Muscle of arm (tissue), 14 donors: ENCODE results near the gene XRN2. TPM values are rescaled to one million over a fixed set of nuclear protein-coding genes. Genes with fewer than 3 reads are reported as not detected.

Source experiments
- DNase-seq: peaks from one replicate; pipeline ENCODE4 v3.0.0-alpha.2; 2013
- long read RNA-seq, 11 donors: transcript quantifications; one replicate each; lab custom pipeline, GENCODE V29; 2026
- polyA plus RNA-seq, 12 donors: library from polyadenylated mRNA; unstranded; fragments of 120-200 nt; gene quantifications; one replicate each; pipeline ENCODE4 v1.2.1, GENCODE V29; 2013; ENCODE audit not compliant: insufficient read length in 12 of 12

Gene XRN2, protein sequence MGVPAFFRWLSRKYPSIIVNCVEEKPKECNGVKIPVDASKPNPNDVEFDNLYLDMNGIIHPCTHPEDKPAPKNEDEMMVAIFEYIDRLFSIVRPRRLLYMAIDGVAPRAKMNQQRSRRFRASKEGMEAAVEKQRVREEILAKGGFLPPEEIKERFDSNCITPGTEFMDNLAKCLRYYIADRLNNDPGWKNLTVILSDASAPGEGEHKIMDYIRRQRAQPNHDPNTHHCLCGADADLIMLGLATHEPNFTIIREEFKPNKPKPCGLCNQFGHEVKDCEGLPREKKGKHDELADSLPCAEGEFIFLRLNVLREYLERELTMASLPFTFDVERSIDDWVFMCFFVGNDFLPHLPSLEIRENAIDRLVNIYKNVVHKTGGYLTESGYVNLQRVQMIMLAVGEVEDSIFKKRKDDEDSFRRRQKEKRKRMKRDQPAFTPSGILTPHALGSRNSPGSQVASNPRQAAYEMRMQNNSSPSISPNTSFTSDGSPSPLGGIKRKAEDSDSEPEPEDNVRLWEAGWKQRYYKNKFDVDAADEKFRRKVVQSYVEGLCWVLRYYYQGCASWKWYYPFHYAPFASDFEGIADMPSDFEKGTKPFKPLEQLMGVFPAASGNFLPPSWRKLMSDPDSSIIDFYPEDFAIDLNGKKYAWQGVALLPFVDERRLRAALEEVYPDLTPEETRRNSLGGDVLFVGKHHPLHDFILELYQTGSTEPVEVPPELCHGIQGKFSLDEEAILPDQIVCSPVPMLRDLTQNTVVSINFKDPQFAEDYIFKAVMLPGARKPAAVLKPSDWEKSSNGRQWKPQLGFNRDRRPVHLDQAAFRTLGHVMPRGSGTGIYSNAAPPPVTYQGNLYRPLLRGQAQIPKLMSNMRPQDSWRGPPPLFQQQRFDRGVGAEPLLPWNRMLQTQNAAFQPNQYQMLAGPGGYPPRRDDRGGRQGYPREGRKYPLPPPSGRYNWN
- 100 to 1,000 TPM in 1 of 12 donors, 10 to 100 TPM in 11; 39.9 to 124 (median 49.5) TPM for polyA plus RNA-seq
- long read RNA-seq, donor 1, partial matches to known transcripts = 60 of 60 reads
- long read RNA-seq, donor 1, other reads (novel, unspliced or antisense) = 0 of 60 reads
- long read RNA-seq, donor 2, transcript XRN2-201 (30 exons, 3,437 nt) = major isoform, 7 of 49 reads
- long read RNA-seq, donor 2, partial matches to known transcripts = 42 of 49 reads
- long read RNA-seq, donor 2, other reads (novel, unspliced or antisense) = 0 of 49 reads
- long read RNA-seq, donor 3, partial matches to known transcripts = 23 of 23 reads
- long read RNA-seq, donor 3, other reads (novel, unspliced or antisense) = 0 of 23 reads
- long read RNA-seq, donor 4, partial matches to known transcripts = 19 of 19 reads
- long read RNA-seq, donor 4, other reads (novel, unspliced or antisense) = 0 of 19 reads
- long read RNA-seq, donor 5, partial matches to known transcripts = 40 of 43 reads
- long read RNA-seq, donor 5, other reads (novel, unspliced or antisense) = 0 of 43 reads
- long read RNA-seq, donor 6, partial matches to known transcripts = 21 of 22 reads
- long read RNA-seq, donor 6, other reads (novel, unspliced or antisense) = 0 of 22 reads
- long read RNA-seq, donor 7, partial matches to known transcripts = 26 of 29 reads
- long read RNA-seq, donor 7, other reads (novel, unspliced or antisense) = 0 of 29 reads
- long read RNA-seq, donor 8, partial matches to known transcripts = 69 of 73 reads
- long read RNA-seq, donor 8, other reads (novel, unspliced or antisense) = 0 of 73 reads
- long read RNA-seq, donor 9, partial matches to known transcripts = 14 of 15 reads
- long read RNA-seq, donor 9, other reads (novel, unspliced or antisense) = 0 of 15 reads
- long read RNA-seq, donor 10, partial matches to known transcripts = 35 of 38 reads
- long read RNA-seq, donor 10, other reads (novel, unspliced or antisense) = 0 of 38 reads
- long read RNA-seq, donor 11, partial matches to known transcripts = 95 of 96 reads
- long read RNA-seq, donor 11, other reads (novel, unspliced or antisense) = 0 of 96 reads

- DNase-seq = peak; percentile 97
Measured at GRCh38 chr20:21303061-21303871, at the start of gene XRN2. Gene XRN2 (plus strand): TSS chr20:21303331. CDS start chr20:21303399, 68 bp downstream.

- DNase-seq = no peak
Measured at GRCh38 chr20:21257192-21257591, 45.9 kb upstream of the XRN2 start.

DNA sequence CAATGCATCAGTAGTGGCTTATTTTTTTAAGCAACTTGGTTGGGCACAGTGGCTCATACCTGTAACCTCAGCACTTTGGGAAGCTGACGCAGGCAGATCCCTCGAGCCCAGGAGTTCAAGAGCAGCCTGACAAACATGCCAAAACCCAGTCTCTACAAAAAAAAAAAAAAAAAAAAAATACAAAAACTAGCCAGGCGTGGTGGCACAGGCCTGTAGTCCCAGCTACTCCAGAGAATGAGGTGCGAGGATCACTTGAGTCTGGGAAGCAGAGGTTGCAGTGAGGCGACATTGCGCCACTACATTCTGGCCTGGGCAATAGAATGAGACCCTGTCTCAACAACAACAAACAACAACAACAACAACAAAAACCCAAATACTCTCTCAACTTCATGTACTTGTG is 44.7 kb upstream of the XRN2 start:
- DNase-seq = no peak

DNA sequence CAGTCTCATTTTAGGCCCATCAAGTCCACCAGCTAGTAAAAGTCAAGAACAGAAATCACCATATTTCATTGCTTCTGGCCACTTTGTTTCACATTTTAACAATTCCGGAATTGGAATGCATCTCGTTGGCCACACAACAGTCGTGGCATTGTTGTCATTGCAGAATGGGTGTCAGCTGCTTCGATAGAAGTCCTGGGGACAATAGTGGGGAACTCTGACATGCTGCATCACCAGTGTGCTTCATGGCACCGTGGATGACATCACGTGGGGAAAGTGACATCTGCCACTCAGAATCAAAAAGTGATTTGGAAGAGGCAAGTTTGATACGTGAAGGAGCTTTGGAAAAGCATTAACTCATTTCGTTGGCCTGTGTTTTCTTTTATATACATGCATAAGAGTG is 43.8 kb upstream of the XRN2 start:
- no peak for DNase-seq

- DNase-seq = peak; percentile 6
Measured at GRCh38 chr20:21262812-21263211, 40.3 kb upstream of the XRN2 start.

DNA sequence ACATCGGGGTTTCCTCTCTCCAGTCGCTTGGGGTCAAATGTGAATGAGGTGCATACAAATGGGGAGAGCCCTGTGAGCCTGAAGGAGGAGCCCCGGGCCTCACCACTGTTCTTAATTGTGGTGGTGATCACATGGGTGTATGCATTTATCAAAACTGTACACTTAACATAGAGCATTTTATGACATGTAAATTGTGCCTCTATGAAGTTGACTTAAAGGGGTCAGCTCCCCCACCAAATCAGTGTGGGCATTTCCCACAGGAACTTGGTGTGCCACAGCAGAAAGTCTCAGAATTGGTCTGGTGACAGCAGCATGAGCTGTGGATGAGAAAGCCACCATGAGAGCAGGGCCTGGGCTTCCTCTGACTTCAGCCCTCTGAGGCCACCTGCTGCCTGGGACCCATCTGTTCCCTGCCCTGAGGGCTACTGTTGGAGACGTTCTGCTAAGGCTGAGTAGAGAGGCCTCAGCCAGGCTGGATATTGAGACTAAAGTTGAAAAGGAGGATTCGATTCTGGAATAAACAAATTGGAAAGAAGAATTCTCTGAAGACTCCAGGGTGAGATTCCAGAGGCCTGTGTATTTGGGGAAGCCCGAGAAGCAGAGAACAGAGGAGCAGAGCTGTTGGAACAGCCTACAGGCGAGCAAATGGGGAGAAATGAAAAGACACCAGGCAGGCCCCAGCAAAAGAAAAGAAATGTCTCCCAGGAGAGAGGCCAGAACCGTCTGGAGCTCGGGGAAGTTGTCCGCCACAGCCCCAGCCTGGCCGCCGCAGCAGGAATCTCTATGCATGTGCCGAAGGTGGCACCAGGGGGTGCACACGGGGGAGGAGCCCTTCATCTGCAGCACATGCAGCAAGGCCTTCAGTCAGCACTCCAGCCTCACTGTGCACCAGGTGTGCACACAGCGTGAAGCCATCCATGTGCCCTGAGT is 37.6 kb upstream of the XRN2 start:
- DNase-seq = no peak

GRCh38 chr20:21266191-21266536 is 37.0 kb upstream of the XRN2 start:
- no peak for DNase-seq

GRCh38 chr20:21269772-21270171 is 33.4 kb upstream of the XRN2 start:
- no peak for DNase-seq

GRCh38 chr20:21270806-21271205 is 32.3 kb upstream of the XRN2 start:
- no peak for DNase-seq

DNA sequence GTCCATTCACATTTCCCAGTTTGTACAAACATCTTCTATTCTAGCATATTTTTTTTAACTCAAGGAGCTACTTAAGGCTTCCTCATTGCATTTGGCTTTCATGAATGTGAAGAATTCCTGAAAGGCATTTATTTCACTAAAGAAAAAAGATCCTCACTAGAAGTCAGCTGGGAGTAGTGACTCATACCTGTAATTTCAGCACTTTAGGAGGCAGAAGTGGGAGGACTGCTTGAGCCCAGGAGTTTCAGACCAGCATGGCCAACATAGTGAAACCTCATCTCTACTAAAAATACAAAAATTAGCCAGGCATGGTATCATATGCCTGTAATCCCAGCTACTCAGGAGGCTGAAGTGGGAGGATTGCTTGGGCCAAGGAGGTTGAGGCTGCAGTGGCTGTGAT is 30.9 kb upstream of the XRN2 start:
- no peak for DNase-seq

- DNase-seq = no peak
Measured at GRCh38 chr20:21272679-21273078, 30.5 kb upstream of the XRN2 start.

- no peak for DNase-seq
Measured at GRCh38 chr20:21273755-21274386, 29.3 kb upstream of the XRN2 start.

- DNase-seq = no peak
Measured at GRCh38 chr20:21278829-21279228, 24.3 kb upstream of the XRN2 start.

DNA sequence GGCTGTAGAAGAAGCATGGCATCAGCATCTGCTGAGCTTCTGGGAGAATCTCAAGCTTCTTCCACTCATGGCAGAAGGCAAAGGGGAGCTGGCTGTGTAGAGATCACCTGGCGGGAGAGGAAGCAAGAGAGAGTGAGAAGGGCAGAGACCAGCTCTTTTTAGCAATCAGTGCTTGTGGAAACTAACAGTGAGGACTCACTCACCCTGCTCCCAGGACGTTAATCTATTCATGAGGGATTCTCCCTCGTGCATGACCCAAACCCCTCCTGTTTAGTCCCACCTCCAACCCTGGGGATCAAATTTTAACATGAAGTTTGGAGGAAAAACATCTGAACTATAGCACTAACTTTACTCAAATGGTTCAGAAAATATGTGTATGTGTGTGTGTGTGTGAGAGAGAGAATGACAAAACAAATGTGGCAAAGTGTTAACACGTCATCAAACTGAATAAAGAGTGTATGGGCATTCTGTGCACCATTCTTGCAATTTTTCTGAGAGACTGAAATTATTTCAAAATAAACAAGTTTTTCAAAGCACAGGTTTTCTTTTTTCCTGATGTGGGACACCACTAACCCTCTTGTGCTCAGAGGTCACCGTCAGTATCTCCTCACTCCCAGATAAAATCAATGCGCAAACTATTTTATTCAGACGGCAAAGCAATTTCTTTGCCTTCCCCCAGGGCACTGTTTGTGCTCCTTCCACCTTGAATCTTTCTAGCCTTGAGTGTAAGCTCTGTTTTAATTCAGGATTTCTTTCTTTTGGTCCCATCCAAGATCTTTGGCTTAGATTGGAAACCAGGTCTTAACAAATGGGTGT is 23.2 kb upstream of the XRN2 start:
- no peak for DNase-seq

- DNase-seq = no peak
Measured at GRCh38 chr20:21280522-21281016, 22.6 kb upstream of the XRN2 start.

GRCh38 chr20:21286775-21287174 is 16.4 kb upstream of the XRN2 start:
- no peak for DNase-seq
